Measurements from ENCODE around the gene CEP43. TPM values are rescaled to one million over a fixed set of nuclear protein-coding genes. Genes with fewer than 3 reads are reported as not detected.

CEP43 gene
- total and polyA plus RNA-seq, 10 of the 15 experiments (the other 5 are each of a cell fraction or from before 2014, with no cell fraction given), result 7.7 to 49.9 (median 24.6) TPM

GRCh38 chr6:167044696-167045095 is 45.5 kb downstream of the CEP43 start (continued):
- TF ChIP-seq HSF1 (IDR thresholded peaks at IDR 0.05; ENCODE audit: low read depth, low read length) (no peak), ZZZ3 (IDR thresholded peaks at IDR 0.05; ENCODE audit: control insufficient read depth, insufficient read length, low read depth) (no peak), SMAD5 (IDR thresholded peaks at IDR 0.05; ENCODE audit: low read depth) (no peak)

GRCh38 chr6:167045828-167046580 is 46.8 kb downstream of the CEP43 start:
- no peak for TF ChIP-seq IKZF1 (conservative IDR thresholded peaks at IDR 0.05)
- no peak for TF ChIP-seq ZBTB40 (IDR thresholded peaks at IDR 0.05; ENCODE audit: borderline replicate concordance)
- TF ChIP-seq SRF (IDR thresholded peaks at IDR 0.05; ENCODE audit: low read depth in 2 of 2, low read length in 2 of 2), result no peak
- TF ChIP-seq JUND (IDR thresholded peaks at IDR 0.05; ENCODE audit: low read depth, low read length), result no peak
- TF ChIP-seq RB1 (IDR thresholded peaks at IDR 0.05; ENCODE audit: borderline replicate concordance), result no peak
- TF ChIP-seq PBX3 (IDR thresholded peaks at IDR 0.05; ENCODE audit: insufficient replicate concordance, low read depth, low read length), result no peak
- no peak for TF ChIP-seq STAT3 (IDR thresholded peaks at IDR 0.05; ENCODE audit: low read depth, low read length)
- TF ChIP-seq ZSCAN29 (IDR thresholded peaks at IDR 0.05), result no peak
- no peak for TF ChIP-seq CHD2 (IDR thresholded peaks at IDR 0.05; ENCODE audit: borderline replicate concordance, low read depth, low read length)
- TF ChIP-seq SIX5 (IDR thresholded peaks at IDR 0.05; ENCODE audit: low read depth, low read length, severe bottlenecking), result no peak
- no peak for TF ChIP-seq JUNB (IDR thresholded peaks at IDR 0.05)
- TF ChIP-seq KLF5 (IDR thresholded peaks at IDR 0.05; ENCODE audit: partially characterized antibody), result no peak
- in situ Hi-C loops (cut with MboI) (no loop called here), intact Hi-C loops (cut with micrococcal nuclease; ENCODE audit: unreplicated experiment) (loop anchor here (2.0 to 5.0 kb wide), 3 partner anchors 49 to 107 kb away; partner anchors contain the start of gene RNASET2)
- Histone ChIP-seq H3K4me2 (ENCODE audit: control insufficient read depth, insufficient read depth) (no peak overlapping the region), H3K9me3 (replicated peaks; ENCODE audit: control insufficient read depth, insufficient read depth, low read length) (no peaks in the 10 kb centered on the region), H3K9ac (ENCODE audit: control insufficient read depth, insufficient read depth, low read length) (no peak overlapping the region), H3K36me3 (ENCODE audit: control insufficient read depth in 2 of 2, insufficient read depth in 2 of 2, low read length in 1 of 2) (no peaks in the 10 kb centered on the region; a peak in 2 of 4 replicates), H2AFZ (ENCODE audit: control insufficient read depth, low read depth, low read length) (no peak overlapping the region; the same call in 1 of the 2 replicates), H3K79me2 (ENCODE audit: control insufficient read depth, insufficient read depth, low read length) (no peaks in the 10 kb centered on the region), H3K4me3 (no peak overlapping the region), H3K27me3 (replicated peaks in 1 of 2; ENCODE audit: control insufficient read depth in 2 of 2, insufficient read depth in 2 of 2, low read length in 1 of 2) (no peaks in the 10 kb centered on the region), H4K20me1 (ENCODE audit: control insufficient read depth, insufficient read depth) (no peaks in the 10 kb centered on the region), H3K4me1 (ENCODE audit: control insufficient read depth, insufficient read depth, low read length) (peaks cover 45% of the 10 kb centered on the region), H3K27ac (ENCODE audit: control insufficient read depth, insufficient read depth) (peak overlapping the region; percentile 89; the same call in 1 of the 2 replicates)
- ChIA-PET SMC1A (ENCODE audit: uncharacterized antibody, unreplicated experiment) (interaction anchor here (1.0 to 2.9 kb wide), 7 partner anchors 10 to 92 kb away, joined by 3 to 84 read pairs (median 9); partner anchors contain the start of genes CCR6 and CEP43), CTCF (interaction anchor here (0.6 to 2.7 kb wide), 6 partner anchors 41 to 99 kb away, joined by 3 to 8 read pairs (median 4); partner anchors contain the start of gene CEP43), POLR2A (interaction anchor here (1.5 to 2.8 kb wide), 2 partner anchors 12 to 77 kb away, joined by 4 to 16 read pairs; partner anchors contain the start of gene CCR6), RAD21 (ENCODE audit: unreplicated experiment) (interaction anchor here (1.0 to 2.8 kb wide), 8 partner anchors 10 to 97 kb away, joined by 3 to 41 read pairs (median 8); no protein-coding TSS in a partner anchor)
- no TSS peak for BruUV-seq (replicated peaks)
- WGBS (ENCODE audit: insufficient coverage, insufficient replicate concordance, low lambda C conversion rate, missing lambda C conversion rate), result 67% methylated on average over 6 of the region's 6 CpGs
- ATAC-seq (no peak), DNase-seq (ENCODE audit: low read depth, low spot score) (no peak), FAIRE-seq (no peak)
